Type B pancreatic cell (in vitro differentiated cells): Measurements from ENCODE around the gene TBC1D22A. TPM values are rescaled to one million over a fixed set of nuclear protein-coding genes. Genes with fewer than 3 reads are reported as not detected.
A peak's percentile ranks its signal among the peaks of the same experiment; 100 is the strongest.

Experiments used
- DNase-seq: peaks from one replicate; pipeline ENCODE4 v3.0.0; 2021; ENCODE audit warnings: mixed read lengths; ENCODE audit not compliant: unreplicated experiment; ENCODE audit errors: extremely low spot score
- H3K27ac Mint-ChIP-seq: 2 replicates; pipeline ENCODE4 v1.8.0; 2021; ENCODE audit warnings: mild to moderate bottlenecking, mixed read lengths
- H3K27me3 Mint-ChIP-seq: 2 replicates; pipeline ENCODE4 v1.8.0; 2021; ENCODE audit warnings: mixed read lengths
- H3K36me3 Mint-ChIP-seq: 2 replicates; pipeline ENCODE4 v1.8.0; 2021; ENCODE audit warnings: mixed read lengths
- H3K4me1 Mint-ChIP-seq: one replicate; pipeline ENCODE4 v1.8.0; 2021; ENCODE audit warnings: mixed read lengths; ENCODE audit not compliant: unreplicated experiment
- H3K4me3 Mint-ChIP-seq: 2 replicates; pipeline ENCODE4 v1.8.0; 2021; ENCODE audit warnings: mild to moderate bottlenecking, mixed read lengths
- H3K9me3 Mint-ChIP-seq: 2 replicates; pipeline ENCODE4 v1.8.0; 2021; ENCODE audit warnings: mixed read lengths
- total RNA-seq: library from RNA; stranded (reverse); gene quantifications from 2 replicates; pipeline ENCODE4 v1.2.1, GENCODE V29; 2021; ENCODE audit warnings: low replicate concordance
- TF ChIP-seq, protein P1 (sequence below): fragments of 200-600 bp; sonication (generic); conservative IDR thresholded peaks from 2 replicates; pipeline ENCODE4 v1.5.0; 2021; ENCODE audit warnings: antibody characterized with exemption, mild to moderate bottlenecking

Gene TBC1D22A
- total RNA-seq, 1 donor from 2014 or later = 16.2 TPM

DNA sequence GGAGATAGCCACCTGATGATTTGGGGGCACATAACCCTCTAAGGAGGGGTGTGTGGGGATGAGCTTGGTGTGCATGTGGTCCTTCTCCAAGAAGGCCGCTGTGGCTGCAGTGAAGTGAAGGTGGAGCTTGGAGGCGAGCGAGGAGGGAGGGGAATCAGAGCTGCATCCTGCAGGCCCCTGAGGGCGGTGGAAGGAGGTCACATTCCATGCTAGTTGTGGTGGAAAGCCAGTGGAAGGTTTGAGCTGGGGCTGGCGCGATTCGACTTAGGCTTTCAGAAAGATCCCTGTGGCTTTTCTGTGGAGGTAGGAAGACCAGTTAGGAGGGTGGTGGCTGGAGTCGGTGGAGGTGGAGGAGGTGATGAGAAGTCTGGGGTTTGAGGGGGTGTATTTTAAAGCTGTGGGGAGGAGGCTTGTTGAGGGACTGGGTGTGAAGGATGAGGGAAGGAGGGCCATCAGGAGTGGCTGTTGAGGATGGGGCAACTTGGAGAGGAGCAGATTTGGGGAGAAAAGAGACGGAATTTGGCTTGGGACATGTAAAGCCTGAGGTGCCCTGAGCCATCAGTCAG, 62.0 kb downstream of the TBC1D22A start:
- H3K9me3 Mint-ChIP-seq = no peaks in the 10 kb centered on the region
- TF ChIP-seq, protein P1, sequence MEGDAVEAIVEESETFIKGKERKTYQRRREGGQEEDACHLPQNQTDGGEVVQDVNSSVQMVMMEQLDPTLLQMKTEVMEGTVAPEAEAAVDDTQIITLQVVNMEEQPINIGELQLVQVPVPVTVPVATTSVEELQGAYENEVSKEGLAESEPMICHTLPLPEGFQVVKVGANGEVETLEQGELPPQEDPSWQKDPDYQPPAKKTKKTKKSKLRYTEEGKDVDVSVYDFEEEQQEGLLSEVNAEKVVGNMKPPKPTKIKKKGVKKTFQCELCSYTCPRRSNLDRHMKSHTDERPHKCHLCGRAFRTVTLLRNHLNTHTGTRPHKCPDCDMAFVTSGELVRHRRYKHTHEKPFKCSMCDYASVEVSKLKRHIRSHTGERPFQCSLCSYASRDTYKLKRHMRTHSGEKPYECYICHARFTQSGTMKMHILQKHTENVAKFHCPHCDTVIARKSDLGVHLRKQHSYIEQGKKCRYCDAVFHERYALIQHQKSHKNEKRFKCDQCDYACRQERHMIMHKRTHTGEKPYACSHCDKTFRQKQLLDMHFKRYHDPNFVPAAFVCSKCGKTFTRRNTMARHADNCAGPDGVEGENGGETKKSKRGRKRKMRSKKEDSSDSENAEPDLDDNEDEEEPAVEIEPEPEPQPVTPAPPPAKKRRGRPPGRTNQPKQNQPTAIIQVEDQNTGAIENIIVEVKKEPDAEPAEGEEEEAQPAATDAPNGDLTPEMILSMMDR = no peak
- H3K27me3 Mint-ChIP-seq = no peaks in the 10 kb centered on the region
- peaks cover 22% of the 10 kb centered on the region for H3K36me3 Mint-ChIP-seq
- peak; percentile 63 for DNase-seq
- no peak overlapping the region for H3K4me3 Mint-ChIP-seq
- H3K4me1 Mint-ChIP-seq = peaks cover 19% of the 10 kb centered on the region
- no peak overlapping the region for H3K27ac Mint-ChIP-seq

DNA sequence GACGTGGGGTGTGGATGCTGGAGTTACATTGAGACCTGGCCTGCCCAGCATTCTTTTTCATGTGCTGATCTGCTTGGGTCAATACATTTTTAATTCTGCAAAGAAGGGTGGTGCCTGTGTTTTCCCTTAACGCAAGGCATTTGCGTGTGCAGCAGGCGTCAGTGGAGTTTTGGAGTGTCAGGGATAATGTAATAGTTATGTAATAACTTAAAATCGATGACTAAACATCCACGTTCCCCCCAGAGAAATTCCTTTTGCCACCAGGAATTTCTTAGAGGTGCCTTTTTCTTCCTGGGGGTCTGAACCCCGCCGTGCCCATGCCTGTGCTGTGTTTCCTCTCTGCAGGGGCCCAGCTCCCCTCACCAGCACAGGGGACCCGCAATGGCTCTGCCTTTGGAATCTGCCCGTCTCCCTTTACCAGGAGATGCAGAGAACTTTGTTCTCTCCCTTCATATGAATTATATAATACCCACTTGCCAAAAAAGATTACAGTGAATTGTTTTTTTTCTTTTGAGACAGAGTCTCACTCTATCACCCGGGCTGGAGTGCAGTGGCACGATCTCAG, 62.6 kb downstream of the TBC1D22A start:
- TF ChIP-seq, protein P1 = no peak
- no peak overlapping the region for H3K4me3 Mint-ChIP-seq
- H3K9me3 Mint-ChIP-seq = no peaks in the 10 kb centered on the region
- peaks cover 22% of the 10 kb centered on the region for H3K36me3 Mint-ChIP-seq
- peaks cover 25% of the 10 kb centered on the region for H3K4me1 Mint-ChIP-seq
- no peak for DNase-seq
- H3K27me3 Mint-ChIP-seq = no peaks in the 10 kb centered on the region
- no peak overlapping the region for H3K27ac Mint-ChIP-seq

DNA sequence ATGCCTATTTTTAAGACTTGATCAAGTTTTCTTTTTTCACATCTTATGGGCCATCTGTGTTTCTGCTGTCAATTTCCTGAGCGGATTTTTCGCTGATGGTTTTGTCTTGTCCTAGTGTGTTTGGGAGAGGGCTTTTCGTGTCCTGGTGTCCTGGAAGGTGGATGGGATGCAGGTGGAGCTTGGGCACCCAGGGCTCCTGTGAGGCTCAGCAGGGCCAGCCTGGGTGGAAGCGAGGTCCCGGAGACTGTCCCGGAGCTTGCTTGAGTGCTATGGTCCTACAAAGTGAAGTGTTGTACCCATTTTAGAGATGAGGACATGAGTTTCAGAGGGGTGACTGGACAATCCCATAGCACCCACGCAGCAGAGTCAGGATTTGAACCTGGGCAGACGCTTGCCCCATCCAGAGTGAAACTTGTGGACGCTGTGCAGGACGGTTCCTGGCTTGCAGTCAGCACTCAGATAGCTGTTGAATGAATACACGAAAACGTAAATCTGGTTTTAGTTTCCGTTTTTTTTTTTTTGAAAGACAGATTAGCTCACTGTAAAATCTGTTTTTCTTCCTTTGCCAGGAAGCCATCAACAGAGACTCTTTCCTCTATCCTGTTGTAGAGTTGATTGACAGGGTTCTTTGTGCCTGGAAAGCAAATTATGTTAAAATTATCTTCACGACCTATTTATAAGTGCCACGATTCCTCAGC, 64.1 kb downstream of the TBC1D22A start:
- TF ChIP-seq, protein P1 = no peak
- no peaks in the 10 kb centered on the region for H3K9me3 Mint-ChIP-seq
- H3K4me1 Mint-ChIP-seq = peaks cover 34% of the 10 kb centered on the region
- no peak overlapping the region for H3K27ac Mint-ChIP-seq
- H3K4me3 Mint-ChIP-seq = no peak overlapping the region
- H3K27me3 Mint-ChIP-seq = no peaks in the 10 kb centered on the region
- peaks cover 26% of the 10 kb centered on the region for H3K36me3 Mint-ChIP-seq
- no peak for DNase-seq

DNA sequence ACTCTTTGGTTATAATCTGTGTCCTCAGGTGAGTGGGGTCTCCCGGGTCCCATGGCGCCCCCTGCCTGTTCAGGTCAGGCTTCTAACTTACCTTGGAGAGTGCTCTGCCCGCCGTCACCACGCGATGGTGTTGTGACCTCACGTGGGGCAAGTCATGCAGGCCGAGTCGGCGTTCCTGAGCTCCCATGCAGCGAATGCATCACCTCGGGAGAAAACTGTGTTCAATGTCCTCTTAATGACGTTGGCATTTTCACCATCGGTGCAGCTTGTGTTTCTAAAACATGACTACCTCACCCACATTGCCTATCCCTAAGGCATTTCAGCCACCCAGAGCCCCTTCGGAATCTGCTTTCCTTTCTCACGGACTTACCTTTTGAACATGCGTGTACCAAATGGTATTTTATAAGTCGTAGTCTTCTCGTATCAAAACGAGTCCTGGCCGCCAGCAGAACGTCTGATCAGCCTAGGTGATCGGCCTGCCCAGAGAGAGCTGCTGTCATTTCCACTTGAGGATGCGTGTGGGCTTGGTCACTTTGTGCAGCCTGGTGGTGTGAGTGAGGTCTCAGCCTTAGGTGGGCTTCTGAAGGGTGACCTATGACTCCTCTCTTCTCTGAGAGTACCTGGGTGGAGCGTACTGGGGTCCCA, 64.8 kb downstream of the TBC1D22A start:
- TF ChIP-seq, protein P1 = peak; percentile 37
- Mint-ChIP-seq H3K4me1 (peaks cover 34% of the 10 kb centered on the region), H3K27me3 (no peaks in the 10 kb centered on the region), H3K4me3 (no peak overlapping the region), H3K9me3 (no peaks in the 10 kb centered on the region), H3K27ac (no peak overlapping the region), H3K36me3 (peaks cover 22% of the 10 kb centered on the region)
- DNase-seq = no peak

DNA sequence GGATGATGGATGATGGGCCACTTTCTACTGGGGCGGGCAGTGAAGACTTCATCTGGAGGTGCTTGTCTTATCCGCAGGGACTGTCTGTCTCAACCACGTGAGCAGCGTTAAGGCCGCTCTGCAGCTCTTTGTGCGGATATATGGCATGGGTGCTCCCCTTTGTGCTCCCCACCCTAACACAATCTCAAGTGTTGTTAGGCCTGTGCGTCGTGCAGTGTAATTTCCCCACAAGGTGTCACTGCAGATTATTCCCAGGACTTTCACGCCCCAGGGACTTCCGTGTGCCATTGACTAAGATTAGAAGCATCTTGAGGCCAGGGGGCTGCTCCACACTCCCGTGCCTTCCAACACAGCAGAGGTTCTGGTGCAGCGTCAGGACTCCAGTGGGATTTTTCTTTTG, 65.3 kb downstream of the TBC1D22A start:
- peaks cover 20% of the 10 kb centered on the region for H3K36me3 Mint-ChIP-seq

More for the DNA sequence above, 65.3 kb downstream of the TBC1D22A start:
- no peaks in the 10 kb centered on the region for H3K9me3 Mint-ChIP-seq
- H3K27ac Mint-ChIP-seq = no peak overlapping the region
- TF ChIP-seq, protein P1 = no peak
- DNase-seq = no peak
- H3K4me1 Mint-ChIP-seq = peaks cover 34% of the 10 kb centered on the region
- no peak overlapping the region for H3K4me3 Mint-ChIP-seq
- no peaks in the 10 kb centered on the region for H3K27me3 Mint-ChIP-seq
